Colon (tissue), 2 donors: Measurements from ENCODE around the gene MATN4.

Experiments used
- FAIRE-seq: peaks from 2 replicates; lab custom pipeline; 2012; peaks lifted over from hg19 to GRCh38; lab: Jason Lieb, UNC
- donor health status: control.
- donor health status: control.

The MATN4 gene

GRCh38 chr20:45313943-45314342, 5.8 kb upstream of the MATN4 start:
- no peak for FAIRE-seq

GRCh38 chr20:45313065-45313695, 5.1 kb upstream of the MATN4 start:
- no peak for FAIRE-seq

GRCh38 chr20:45312241-45312640, 4.1 kb upstream of the MATN4 start:
- no peak for FAIRE-seq

- FAIRE-seq = no peak
Measured at GRCh38 chr20:45311589-45312211, 3.6 kb upstream of the MATN4 start.

- FAIRE-seq = no peak
Measured at GRCh38 chr20:45309075-45309474, 976 bp upstream of the MATN4 start.

- FAIRE-seq = no peak
Measured at GRCh38 chr20:45307076-45307640, 941 bp downstream of the MATN4 start.

GRCh38 chr20:45306431-45306982, 1.6 kb downstream of the MATN4 start, which contains the start of gene RBPJL:
Gene RBPJL (plus strand): TSS chr20:45306840. CDS start chr20:45306923, 83 bp downstream.
- FAIRE-seq = no peak

- no peak for FAIRE-seq
Measured at GRCh38 chr20:45305262-45305661, 2.8 kb downstream of the MATN4 start.

- no peak for FAIRE-seq
Measured at GRCh38 chr20:45304464-45304999, 3.6 kb downstream of the MATN4 start.

GRCh38 chr20:45303586-45304463, 4.3 kb downstream of the MATN4 start:
- FAIRE-seq = no peak

- no peak for FAIRE-seq
Measured at GRCh38 chr20:45301824-45302271, 6.3 kb downstream of the MATN4 start.

- no peak for FAIRE-seq
Measured at GRCh38 chr20:45300961-45301360, 7.1 kb downstream of the MATN4 start.

GRCh38 chr20:45299786-45300185, 8.3 kb downstream of the MATN4 start:
- FAIRE-seq = no peak

GRCh38 chr20:45297786-45298497, 10.2 kb downstream of the MATN4 start:
- FAIRE-seq = no peak

- no peak for FAIRE-seq
Measured at GRCh38 chr20:45294659-45295058, 13.4 kb downstream of the MATN4 start.

GRCh38 chr20:45294003-45294368, 14.1 kb downstream of the MATN4 start:
- no peak for FAIRE-seq

GRCh38 chr20:45293041-45294002, 14.8 kb downstream of the MATN4 start:
- FAIRE-seq = no peak

- no peak for FAIRE-seq
Measured at GRCh38 chr20:45292343-45292742, 15.8 kb downstream of the MATN4 start.

- FAIRE-seq = no peak
Measured at GRCh38 chr20:45291526-45291925, 16.6 kb downstream of the MATN4 start.

- no peak for FAIRE-seq
Measured at GRCh38 chr20:45290677-45291355, 17.3 kb downstream of the MATN4 start.
